Hematopoietic multipotent progenitor cell (in vitro differentiated cells): ENCODE results near the gene PDE8A. TPM values are rescaled to one million over a fixed set of nuclear protein-coding genes. Genes with fewer than 3 reads are reported as not detected.
"Not testable (repeated sequence)": the region's sequence is repeated elsewhere in the genome, so short reads cannot be mapped to it uniquely, and the experiment has no call there.

Experiments
- DNase-seq, 3 donors: peaks; one replicate each; pipeline ENCODE4 v3.0.0-alpha.2; 2011 to 2015; ENCODE audit warnings: low read depth in 2 of 3, low spot score in 2 of 3
- total RNA-seq: library from RNA; depleted of rRNA; stranded (reverse); fragments of >200 nt; gene quantifications from one replicate; pipeline ENCODE4 v1.2.3, GENCODE V29; 2012

Gene PDE8A
- total RNA-seq, 1 donor = 5.7 TPM

GRCh38 chr15:84987949-84988624 is 6.4 kb downstream of the PDE8A start:
- no peak for DNase-seq

GRCh38 chr15:84988909-84989644 is 7.4 kb downstream of the PDE8A start:
- no peak for DNase-seq

DNA sequence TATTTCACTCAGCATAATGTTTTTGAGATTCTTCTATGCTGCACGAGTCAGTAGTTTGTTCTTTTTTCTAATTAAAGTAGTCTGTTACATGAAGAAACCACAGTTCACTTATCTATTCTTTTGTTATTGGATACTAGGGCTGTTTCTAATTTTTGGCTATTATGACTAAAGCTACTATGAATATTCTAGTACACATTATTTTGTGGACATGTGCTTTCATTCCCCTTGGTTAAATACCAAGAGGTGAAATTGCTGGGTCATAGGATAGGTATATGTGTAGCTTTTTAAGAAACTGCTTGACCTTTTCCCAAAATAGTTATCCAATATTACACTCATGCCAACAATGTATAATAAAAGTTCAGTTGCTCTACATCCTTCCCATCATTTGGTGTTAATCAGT is 8.9 kb downstream of the PDE8A start:
- no peak for DNase-seq

DNA sequence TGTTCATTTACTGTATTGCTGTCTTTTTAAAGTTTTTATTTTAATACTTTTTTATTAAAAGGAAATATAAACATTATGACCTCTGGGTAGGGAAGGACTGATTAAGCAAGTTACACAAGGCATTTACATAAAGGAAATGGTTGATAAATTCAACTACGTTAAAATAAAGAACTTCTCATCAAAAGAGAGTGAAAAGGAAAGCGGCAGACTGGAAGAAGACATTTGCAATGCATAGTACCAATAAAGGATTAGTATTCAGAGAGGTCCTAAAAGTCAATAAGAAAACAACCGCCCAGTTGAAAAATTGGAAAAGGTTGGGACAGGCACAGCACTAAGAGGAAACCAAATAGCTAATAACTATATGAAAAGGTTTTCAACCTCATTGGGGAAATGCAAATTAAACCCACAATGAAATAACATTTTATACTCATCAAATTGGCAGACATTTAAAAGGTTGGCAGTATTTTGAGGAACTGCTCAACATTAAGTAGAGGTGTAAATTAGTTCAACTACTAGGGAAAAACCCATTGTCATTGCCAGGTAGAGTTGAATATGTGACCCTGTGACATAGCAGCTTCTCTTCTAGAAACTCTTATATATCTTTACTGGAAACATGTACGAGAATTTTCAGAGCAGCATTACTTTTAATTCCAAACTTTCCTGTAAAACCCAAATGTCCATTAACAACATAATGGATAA is 9.5 kb downstream of the PDE8A start:
- DNase-seq = no peak

GRCh38 chr15:84992157-84992944 is 10.7 kb downstream of the PDE8A start:
- DNase-seq = no peak

- no peak for DNase-seq
Observed at GRCh38 chr15:84996055-84996454, 14.4 kb downstream of the PDE8A start.

- not testable (repeated sequence) for DNase-seq
Observed at GRCh38 chr15:84996714-84997113, 15.1 kb downstream of the PDE8A start.

- DNase-seq = not testable (repeated sequence)
Observed at GRCh38 chr15:84997214-84997613, 15.6 kb downstream of the PDE8A start.

DNA sequence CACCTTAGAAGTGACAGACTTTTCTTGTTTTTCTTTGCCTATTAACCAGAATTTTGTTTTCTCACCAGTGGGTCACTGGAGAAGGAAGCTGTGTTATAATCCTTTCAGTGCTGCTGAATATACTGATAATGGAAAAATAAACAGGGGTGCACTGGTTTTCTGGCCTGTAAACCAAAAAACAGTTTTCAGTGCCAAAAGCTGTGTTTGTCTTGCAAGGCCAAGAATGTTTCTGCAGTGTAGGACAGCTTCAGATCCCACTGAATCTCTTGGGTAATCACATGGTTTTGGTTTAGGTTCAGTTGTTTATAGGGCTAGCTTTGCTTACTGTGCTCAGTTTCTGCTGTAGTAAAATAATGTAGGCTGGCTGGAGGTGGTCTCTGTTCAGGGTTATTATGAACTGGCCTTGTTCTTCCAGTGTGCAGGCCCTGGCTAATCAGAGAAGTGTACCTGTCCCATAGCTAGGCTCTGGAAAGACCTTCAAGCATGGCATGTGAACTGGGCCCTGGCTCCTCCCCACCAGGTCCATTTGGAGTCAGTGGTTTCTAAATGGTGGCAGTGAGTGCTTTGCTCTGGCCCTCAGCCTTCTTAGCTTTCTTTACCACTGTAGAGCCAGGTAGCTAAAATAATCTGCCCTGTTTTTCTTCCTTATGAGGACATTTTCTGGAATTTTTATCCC is 18.7 kb downstream of the PDE8A start:
- DNase-seq = no peak

GRCh38 chr15:85000937-85001336 is 19.3 kb downstream of the PDE8A start:
- DNase-seq = no peak

DNA sequence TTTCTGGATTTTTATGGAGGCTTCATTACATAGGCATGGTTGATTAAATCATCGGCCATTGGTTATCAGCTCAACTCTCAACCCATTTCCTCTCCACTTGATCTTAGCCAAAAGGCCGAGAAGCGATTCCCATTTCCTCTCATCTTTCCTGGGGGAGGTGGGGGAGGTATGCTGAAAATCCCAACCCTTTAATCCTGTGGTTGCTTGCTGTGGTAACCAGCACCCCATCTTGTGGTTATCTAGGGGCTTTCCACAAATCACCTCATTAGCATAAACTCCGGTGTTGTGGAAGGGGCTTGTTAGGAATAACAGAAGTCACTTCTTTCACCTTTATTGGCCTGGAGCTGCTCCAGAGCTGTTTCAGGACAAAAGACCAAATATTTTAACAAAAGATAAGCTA is 20.9 kb downstream of the PDE8A start:
- DNase-seq = no peak

DNA sequence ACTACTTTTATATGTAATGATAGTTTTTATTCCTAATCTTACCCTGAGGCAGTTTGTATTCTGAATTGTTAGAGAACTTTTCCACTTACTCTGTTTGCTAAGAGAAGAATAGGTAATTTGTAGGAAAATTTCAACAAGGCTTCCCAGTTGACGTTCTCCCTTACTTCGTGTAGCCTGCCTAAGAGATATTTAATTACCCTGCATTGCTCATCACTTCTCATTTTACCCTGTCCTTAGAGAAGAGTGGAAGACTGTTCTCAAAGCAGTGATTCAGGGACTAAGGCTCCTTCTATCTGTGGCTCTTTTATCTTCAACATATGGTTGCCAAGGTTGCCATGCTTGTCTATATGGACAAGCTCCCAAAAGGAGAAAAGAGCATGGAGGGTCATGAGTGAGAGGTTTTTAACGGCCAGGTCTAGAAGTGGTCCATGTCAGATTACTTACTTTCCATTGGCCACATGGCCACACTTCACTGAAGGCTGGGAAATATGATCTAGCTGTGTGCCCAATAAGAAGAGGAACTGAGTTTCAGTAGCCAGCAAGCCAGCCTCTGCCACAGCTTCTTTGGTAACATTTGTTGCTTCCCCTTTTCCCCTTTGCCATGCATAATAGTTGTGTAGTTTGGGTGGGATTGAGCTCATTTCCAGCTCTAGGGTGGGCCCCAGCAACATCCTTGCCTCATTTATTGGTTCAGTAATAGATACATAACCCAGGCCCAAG is 22.1 kb downstream of the PDE8A start:
- DNase-seq = peak in 1 of 3 donors; percentile 51

GRCh38 chr15:85004550-85004949 is 22.9 kb downstream of the PDE8A start:
- DNase-seq = peak in 1 of 3 donors; percentile 27

DNA sequence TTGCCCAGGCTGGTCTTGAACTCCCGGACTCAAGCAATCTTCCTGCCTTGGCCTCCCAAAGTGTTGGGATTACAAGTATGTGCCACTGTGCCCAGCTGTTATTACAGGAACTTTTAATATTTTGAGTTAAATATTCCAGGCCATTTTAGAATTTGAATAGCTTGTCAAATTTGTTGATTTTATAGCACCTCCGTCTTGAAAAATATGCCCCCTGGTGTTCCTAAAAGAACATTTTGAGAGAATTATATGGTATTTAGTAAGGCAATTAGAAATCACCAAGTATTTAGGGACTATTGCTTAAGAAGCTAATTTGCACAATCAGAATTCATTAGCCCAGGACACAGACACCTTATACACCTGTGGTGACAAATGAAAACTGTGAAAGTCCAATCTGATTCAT is 23.7 kb downstream of the PDE8A start:
- no peak for DNase-seq

GRCh38 chr15:85005746-85006145 is 24.1 kb downstream of the PDE8A start:
- DNase-seq = no peak

DNA sequence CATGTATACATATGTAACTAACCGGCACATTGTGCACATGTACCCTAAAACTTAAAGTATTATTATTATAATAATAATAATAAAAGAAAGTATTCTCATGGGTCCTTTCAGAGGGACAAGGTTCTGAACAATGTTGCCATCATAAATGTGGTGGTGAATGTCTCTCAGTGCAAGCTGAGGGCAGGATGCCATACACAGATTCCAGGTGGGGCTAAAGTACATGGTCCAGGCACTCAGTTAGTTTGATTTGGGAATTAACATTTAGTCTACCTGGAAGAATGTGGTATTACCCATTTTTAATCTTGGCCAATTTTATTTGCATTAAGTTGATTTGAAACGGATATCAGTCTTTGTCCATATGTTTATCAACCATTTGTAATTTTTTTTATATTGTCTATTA is 24.5 kb downstream of the PDE8A start:
- DNase-seq = no peak

GRCh38 chr15:85006655-85007054 is 25.0 kb downstream of the PDE8A start:
- DNase-seq = no peak

DNA sequence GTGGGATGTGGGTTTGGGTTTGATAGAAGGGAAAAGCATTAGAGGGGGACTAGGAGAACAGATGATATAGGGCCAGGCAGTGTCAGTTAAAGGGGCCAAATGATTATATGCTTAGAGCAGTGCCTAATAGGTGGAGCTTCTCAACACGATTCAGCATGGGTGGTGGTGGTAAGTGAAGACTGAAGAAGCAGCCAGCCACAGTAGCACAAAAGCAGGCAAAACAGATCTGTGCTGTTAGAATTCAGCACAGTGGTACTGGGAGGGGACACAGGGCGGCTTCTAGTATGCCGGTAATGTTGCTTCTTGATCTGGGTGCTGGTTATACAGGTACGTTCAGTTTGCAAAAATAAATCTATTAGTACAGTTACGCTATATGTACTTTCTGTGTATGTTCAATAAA is 25.5 kb downstream of the PDE8A start:
- DNase-seq = no peak

GRCh38 chr15:85007741-85008397 is 26.2 kb downstream of the PDE8A start:
- no peak for DNase-seq
